ENCODE measurements around the gene ACAP1.

DNA sequence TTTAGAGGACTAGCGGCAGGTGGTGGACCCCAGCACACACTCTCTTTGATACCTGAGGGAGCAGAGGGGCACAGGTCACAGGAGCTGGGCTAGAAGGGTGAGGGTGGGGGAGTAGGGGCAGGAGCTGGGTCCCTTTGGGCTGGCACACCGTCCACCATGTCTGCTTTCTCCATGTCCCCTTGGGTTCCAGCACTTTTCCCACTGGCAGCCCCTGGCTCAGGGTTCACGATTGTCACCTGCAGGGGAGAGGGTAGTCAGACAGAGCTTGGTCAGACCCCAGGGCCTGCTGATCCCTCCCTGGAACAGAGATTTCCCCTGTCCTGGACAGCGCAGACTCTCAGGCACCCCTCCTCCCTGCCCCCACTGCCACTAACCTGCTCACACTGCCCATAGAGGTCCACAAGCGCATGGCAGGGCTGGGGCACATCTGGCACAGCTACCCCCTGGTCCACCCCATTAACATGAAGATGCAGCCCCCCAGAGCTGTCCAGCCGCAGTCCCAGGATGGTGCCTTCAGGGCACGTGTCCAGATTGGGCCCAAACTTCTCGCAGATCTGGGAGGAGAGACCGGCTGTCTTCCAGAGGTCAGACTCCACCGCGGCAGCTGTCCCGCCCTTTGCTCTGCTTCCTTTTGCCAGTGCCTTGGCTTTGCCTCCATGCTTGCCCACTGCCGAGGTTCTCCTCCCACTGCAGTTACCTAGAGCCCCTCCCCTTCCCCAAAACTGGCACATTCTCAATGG, 18.0 kb upstream of the ACAP1 start:
- TF ChIP-seq CTCF (IDR thresholded peaks at IDR 0.05; ENCODE audit: poor library complexity) (no peak), EZH2 (IDR thresholded peaks at IDR 0.05; ENCODE audit: borderline replicate concordance) (no peak)
